GM18873 (cell line): Measurements from ENCODE around the gene CDKN1C.

Experiments
- ATAC-seq: cut with Tn5 transposase; IDR thresholded peaks from one replicate; pipeline ENCODE4 v1.9.1; 2021; ENCODE audit warnings: mild to moderate bottlenecking, moderate library complexity, moderate number of reproducible peaks; ENCODE audit not compliant: unreplicated experiment, low FRiP score

Gene CDKN1C

GRCh38 chr11:2833716-2834502, 51.7 kb downstream of the CDKN1C start:
- no peak for ATAC-seq
